Superior temporal gyrus (tissue), 1 donor: ENCODE data around the gene PARD3.

Experiments used
- DNase-seq: peaks from one replicate; pipeline ENCODE4 v3.0.0-alpha.2; 2016; ENCODE audit errors: extremely low spot score

PARD3 gene

GRCh38 chr10:34824870-34825269, 9.8 kb upstream of the PARD3 start:
- no peak for DNase-seq

- no peak for DNase-seq
These were observed 6.8 kb upstream of the PARD3 start for GRCh38 chr10:34821587-34822585.

- no peak for DNase-seq
These were observed 2.5 kb upstream of the PARD3 start for GRCh38 chr10:34817586-34817985.

GRCh38 chr10:34817054-34817453, 2.0 kb upstream of the PARD3 start:
- DNase-seq, result no peak

GRCh38 chr10:34816501-34817002, 1.5 kb upstream of the PARD3 start:
- no peak for DNase-seq

GRCh38 chr10:34816085-34816496, 995 bp upstream of the PARD3 start:
- DNase-seq, result no peak

- DNase-seq, result no peak
These were observed 247 bp downstream of the PARD3 start for GRCh38 chr10:34814913-34815184.

GRCh38 chr10:34814223-34814912, 728 bp downstream of the PARD3 start:
- DNase-seq, result no peak

- no peak for DNase-seq
These were observed 1.4 kb downstream of the PARD3 start for GRCh38 chr10:34813626-34814222.

- no peak for DNase-seq
These were observed 2.3 kb downstream of the PARD3 start for GRCh38 chr10:34812771-34813170.

- DNase-seq, result no peak
These were observed 3.1 kb downstream of the PARD3 start for GRCh38 chr10:34811968-34812514.

- DNase-seq, result no peak
These were observed 3.7 kb downstream of the PARD3 start for GRCh38 chr10:34811126-34811967.

- DNase-seq, result no peak
These were observed 5.3 kb downstream of the PARD3 start for GRCh38 chr10:34809796-34810195.

- no peak for DNase-seq
These were observed 6.0 kb downstream of the PARD3 start for GRCh38 chr10:34808801-34809745.

GRCh38 chr10:34808336-34808735, 6.8 kb downstream of the PARD3 start:
- DNase-seq, result no peak

- DNase-seq, result no peak
These were observed 10.8 kb downstream of the PARD3 start for GRCh38 chr10:34804306-34804705.

GRCh38 chr10:34802692-34803091, 12.4 kb downstream of the PARD3 start:
- no peak for DNase-seq

- DNase-seq, result no peak
These were observed 13.9 kb downstream of the PARD3 start for GRCh38 chr10:34801097-34801733.

GRCh38 chr10:34800624-34801023, 14.5 kb downstream of the PARD3 start:
- no peak for DNase-seq

GRCh38 chr10:34798654-34799053, 16.4 kb downstream of the PARD3 start:
- no peak for DNase-seq
